LNCaP clone FGC (cell line): ENCODE data around the gene NIPA2.

Experiments used
- DNase-seq: peaks from one replicate; pipeline ENCODE4 v3.0.0-alpha.2; 2011; ENCODE audit warnings: low read depth
- H3K4me3 ChIP-seq: 2 replicates; pipeline ENCODE4 v1.5.1; 2011; ENCODE audit warnings: mild to moderate bottlenecking, low read depth, low read length, control low read depth
- TF ChIP-seq, protein P1 (sequence below): IDR thresholded peaks from 2 replicates; pipeline ENCODE4 v1.5.1; 2012; ENCODE audit warnings: mild to moderate bottlenecking; ENCODE audit not compliant: control insufficient read depth, insufficient read depth; ENCODE audit errors: extremely low read depth

NIPA2 gene

DNA sequence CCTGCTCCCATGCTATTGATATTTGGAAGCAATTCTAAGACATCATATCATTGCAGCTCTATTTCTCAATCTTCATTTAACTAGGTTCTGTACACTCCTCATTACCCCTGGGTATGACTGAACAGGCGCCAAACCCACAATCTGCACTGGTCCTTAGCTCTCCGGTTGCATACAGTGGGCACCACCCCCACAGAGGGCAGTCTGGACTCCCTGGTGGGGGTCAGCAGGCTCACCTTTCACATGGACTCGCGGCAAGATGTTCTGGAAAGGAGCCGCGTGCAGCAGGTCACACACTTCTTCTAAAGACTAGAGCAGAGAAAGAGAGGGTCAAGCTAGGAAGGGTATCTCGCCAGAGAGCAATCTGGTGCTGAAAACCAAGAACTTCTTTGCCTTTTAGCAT, 36.5 kb downstream of the NIPA2 start:
- H3K4me3 ChIP-seq = no peak overlapping the region
- no peak for DNase-seq
- TF ChIP-seq, protein P1, sequence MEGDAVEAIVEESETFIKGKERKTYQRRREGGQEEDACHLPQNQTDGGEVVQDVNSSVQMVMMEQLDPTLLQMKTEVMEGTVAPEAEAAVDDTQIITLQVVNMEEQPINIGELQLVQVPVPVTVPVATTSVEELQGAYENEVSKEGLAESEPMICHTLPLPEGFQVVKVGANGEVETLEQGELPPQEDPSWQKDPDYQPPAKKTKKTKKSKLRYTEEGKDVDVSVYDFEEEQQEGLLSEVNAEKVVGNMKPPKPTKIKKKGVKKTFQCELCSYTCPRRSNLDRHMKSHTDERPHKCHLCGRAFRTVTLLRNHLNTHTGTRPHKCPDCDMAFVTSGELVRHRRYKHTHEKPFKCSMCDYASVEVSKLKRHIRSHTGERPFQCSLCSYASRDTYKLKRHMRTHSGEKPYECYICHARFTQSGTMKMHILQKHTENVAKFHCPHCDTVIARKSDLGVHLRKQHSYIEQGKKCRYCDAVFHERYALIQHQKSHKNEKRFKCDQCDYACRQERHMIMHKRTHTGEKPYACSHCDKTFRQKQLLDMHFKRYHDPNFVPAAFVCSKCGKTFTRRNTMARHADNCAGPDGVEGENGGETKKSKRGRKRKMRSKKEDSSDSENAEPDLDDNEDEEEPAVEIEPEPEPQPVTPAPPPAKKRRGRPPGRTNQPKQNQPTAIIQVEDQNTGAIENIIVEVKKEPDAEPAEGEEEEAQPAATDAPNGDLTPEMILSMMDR = no peak

DNA sequence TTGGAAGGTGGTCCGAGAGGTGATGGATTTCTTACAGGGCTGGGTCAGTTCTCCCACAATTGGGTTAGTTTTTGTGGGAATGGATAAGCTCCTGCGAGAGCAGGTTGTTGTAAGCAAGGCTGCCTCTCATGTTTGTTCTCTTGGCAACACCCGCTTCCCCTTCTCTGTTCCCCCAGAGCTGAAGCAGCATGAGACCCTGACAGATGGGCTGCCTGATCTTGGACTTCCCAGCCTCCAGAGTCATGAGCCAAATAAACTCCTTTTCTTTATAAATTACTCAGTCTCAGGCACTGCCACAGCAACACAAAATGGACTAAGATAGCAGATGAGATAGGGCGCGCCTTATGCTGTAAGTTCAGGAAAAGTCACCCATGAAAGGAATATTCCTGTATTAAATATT, 38.7 kb downstream of the NIPA2 start:
- TF ChIP-seq, protein P1 = no peak
- DNase-seq = no peak

DNA sequence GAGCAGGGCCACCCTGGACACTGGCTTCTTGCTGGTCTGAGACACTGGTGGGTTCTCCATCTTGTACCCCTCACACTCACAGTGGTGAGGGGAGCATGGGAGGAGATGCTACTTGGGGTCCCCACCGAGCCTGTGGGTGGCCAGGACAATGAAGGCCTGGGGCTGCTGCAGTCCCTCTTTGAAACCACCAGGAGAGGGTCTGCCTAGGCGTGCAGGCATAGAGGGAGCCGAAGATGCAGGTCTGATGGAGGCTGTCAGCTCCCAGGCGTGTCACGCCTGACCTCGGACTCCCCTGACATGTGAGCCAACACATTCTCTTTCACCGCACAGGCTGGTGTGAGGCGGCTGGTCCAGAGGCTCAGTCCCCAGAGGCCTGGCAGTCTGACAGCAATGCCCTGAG, 39.1 kb downstream of the NIPA2 start:
- no peak for DNase-seq
- TF ChIP-seq, protein P1 = no peak
- H3K4me3 ChIP-seq = no peak overlapping the region

More for the DNA sequence above, 38.7 kb downstream of the NIPA2 start:
- no peak overlapping the region for H3K4me3 ChIP-seq

DNA sequence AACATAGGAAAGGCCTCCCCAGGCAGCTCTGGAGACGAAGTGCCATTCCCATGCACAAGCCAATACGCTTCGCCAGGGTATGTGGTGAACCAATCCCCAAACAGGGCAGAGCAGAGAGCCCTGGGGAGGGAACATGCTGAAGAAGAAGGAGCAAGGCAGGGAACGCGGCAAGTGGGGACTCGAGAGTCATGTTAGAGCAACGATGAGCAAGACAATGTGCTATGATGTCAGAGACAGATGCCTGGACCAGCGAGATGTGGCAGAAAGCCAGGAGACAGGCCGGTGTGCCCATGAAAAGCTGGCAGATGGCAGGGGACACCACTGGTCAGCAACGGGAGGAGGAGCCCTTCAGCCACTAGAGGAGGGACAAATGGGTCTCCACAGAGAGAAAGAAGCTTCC, 39.6 kb downstream of the NIPA2 start:
- H3K4me3 ChIP-seq = no peak overlapping the region
- DNase-seq = no peak
- TF ChIP-seq, protein P1 = no peak

DNA sequence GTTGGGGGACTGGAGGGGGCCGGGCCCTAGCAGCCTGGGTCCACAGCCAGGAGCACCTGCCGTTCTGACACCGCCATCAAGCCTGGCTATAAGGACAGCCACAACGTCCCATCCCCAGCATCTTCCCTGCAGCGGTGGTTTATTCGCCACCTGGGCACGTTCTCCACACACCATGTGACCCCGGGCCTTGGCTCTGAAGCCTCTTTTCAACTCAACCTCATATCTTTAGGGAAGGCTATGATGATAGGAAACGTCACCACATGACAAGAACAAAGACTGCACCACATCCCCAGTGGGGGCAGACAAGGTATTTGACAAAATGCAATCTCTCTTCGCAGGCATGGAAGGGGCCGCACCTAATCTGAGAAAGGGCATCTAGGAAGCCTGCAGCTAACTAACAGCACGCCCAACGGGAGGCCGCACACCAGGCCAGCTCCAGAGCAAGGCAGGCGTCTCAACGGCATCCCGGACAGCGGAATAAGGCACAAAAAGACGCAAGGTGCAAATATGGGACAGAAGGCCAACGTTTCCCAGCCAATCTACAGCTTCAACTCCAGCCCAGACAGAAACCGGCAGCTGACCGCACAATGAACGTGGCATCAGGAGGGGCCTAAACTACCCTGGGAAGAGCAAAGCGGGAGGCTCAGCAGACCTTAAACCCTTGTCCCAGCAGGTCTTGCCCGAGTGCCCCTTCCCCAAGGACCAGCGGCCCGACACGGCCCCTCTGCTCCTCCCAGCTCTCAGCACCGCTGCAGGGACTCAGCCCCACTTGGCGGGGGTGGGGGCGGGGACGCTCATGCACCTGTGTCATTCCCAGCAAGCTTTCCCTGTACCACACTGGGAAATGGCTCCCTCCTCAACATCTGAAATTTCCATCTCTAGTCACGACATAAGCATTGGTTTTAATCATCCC, 41.9 kb downstream of the NIPA2 start:
- TF ChIP-seq, protein P1 = no peak
- no peak overlapping the region for H3K4me3 ChIP-seq
- DNase-seq = no peak

DNA sequence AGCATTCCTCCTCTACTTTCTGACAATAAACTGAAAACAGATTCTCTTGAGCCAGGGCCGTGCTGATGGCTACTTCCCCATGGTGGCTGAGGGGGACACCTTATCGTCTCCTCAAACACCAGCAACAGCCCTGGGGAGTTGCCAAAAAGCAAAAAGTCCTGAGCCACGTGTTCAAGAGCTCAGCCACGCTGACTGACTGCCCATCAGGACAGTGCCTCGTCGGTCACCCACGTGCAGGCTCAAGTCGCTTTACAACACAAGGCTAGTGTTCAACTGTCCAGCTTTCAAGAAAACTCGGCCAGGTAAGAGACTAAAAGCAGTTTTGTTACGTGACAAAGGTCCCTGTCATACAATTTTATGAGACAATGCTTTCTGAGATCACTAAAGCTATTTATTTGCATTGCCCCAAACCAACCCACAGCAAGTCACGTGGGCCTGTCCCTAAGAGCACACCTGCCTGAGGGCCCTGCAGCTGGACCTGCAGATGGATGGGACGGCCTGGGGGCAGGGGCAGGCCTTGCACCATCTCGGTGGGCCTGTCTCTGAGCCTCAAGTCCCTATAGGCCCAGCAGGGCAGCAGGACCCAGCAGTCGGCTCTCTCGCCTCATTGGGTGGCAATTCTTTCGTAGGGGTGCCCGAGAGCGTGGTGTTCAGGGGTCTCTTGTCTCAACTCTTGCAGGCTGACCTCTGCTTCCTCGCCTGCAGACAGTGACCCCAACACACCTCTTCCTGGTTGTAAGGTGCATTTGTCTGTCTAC, 42.7 kb downstream of the NIPA2 start:
- no peak for DNase-seq

More for the DNA sequence above, 42.7 kb downstream of the NIPA2 start:
- H3K4me3 ChIP-seq = no peak overlapping the region
- TF ChIP-seq, protein P1 = no peak
